HG02571 (cell line): ENCODE results near the gene E4F1.
"Not testable (repeated sequence)": the region's sequence is repeated elsewhere in the genome, so short reads cannot be mapped to it uniquely, and the experiment has no call there.

ENCODE experiments used
- ATAC-seq: cut with Tn5 transposase; IDR thresholded peaks from one replicate; pipeline ENCODE4 v1.9.1; 2021; ENCODE audit warnings: mild to moderate bottlenecking, moderate library complexity; ENCODE audit not compliant: unreplicated experiment

Gene E4F1

DNA sequence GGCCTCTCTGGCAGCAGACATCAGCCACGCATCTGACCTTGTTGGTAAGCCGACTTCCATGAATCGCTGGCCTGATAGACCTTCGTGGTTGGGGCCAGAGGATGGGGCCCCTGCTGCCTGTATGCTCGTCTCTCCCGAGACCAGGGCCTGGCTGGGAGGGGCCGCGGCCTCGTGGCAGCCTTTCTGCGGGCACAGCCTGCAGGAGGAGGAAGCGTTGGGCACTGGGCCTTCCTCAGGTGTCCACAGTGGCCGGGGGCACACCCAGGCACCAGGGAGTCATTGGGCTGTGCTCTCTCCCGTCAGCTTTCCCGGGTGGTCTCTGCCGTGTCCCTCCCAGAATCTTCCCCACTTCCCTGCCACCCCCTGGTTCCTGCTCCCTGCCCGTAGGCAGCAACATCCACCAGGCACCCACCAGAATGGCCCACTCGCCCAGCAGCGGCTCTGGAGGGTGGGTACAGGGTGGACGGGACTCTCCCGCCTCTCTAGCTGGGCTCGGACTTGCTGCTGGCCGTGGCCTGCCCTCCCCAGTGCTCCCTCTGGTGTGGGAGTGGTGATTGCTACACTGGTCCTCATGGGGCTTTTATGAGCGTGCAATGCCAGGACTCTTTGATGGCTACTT is 6.3 kb downstream of the E4F1 start:
- no peak for ATAC-seq

DNA sequence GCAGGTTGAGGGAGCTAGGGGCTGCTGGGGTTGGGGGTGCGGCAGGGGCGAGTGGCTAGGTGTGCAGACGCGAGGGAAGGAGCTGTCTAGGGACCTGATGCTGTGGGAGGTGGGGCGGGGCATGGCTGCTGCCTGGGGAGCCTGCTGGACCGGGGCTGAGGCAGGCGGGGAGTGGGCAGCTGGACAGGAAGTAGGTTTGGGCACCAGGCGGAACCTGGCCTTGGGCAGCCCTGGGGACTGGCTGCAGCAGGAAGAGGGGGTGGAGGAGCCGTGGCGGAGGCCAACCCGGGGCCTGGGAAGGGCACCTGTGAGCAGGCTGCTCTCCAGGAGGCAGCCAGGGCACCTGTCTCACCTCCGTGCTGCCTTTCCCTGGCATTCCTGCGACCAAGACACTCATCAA is 7.0 kb downstream of the E4F1 start:
- no peak for ATAC-seq

DNA sequence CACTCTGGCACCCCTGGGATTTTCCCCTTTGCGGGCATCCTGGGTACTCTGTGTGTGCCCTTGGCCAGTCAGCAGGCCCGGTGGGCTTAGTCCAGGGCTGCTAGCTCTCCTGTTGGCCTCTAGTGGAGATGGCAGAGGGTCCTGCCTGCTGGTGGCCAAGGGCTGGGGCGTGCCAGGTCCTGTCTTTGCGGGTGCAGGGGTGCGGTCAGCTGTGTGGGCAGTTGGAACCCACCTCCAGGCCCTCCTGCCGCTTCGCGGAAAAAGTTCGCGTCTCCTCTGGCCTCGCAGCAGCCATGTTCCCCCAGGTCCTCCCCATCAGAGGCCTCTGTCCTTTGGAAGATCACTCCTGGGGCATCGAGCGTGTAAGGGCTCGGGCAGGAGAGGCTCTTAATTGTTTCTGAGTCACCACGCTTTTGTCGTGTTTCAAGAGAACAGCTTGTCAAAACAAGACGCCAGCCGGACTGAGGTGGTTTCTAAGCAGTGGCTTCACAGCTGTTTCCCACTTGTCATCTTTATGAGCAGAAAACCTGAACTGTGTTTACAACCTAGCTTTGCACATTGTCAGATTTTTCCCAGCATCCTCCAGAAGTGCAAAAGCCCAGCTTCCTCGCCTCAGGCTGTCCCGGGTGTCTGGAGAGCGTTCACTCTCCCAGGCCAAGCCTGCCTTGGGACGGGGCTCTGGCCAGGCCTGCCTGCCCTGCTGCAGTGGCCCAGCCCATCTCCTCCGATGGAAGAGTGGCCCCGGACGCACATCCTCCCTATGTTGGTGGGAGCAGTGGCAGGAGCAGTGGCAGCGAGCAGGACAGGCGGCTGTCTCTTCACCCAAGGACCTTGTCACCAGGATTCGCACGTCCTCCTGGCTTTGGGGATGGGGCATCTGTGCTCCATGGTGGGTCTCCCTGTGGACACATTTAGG is 7.9 kb downstream of the E4F1 start:
- ATAC-seq: no peak

DNA sequence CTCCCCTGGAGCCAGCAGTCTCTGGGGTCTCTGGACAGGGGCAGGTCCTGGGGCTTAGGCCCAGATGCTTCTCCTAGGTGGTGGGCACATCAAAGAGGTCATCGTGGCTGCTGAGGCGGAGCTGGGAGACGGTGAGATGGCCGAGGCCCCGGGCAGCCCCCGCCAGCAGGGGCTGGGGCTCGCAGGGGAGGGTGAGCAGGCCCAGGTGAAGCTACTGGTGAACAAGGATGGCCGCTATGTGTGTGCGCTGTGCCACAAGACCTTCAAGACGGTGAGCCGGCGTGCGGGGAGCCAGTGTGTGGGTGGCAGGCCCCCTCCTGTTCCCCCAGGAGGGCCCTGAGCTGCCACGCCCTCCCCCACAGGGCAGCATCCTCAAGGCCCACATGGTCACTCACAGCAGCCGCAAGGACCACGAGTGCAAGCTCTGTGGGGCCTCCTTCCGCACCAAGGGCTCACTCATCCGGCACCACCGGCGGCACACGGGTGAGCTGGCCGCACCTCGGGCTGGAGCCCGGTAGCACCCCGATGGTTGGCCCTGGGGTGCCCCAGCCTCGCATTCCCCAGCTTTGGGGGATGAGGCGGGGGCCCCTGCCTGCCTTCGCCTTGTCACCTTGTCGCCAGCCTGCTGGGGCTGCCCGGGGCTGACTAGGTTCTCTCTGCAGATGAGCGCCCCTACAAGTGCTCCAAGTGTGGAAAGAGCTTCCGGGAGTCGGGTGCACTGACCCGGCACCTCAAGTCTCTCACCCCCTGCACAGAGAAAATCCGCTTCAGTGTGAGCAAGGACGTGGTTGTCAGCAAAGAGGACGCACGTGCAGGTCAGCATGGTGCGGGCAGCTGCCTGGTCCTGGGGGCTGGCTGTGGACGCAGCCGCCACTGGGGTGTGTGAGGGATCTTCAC is 9.0 kb downstream of the E4F1 start:
- no peak for ATAC-seq

DNA sequence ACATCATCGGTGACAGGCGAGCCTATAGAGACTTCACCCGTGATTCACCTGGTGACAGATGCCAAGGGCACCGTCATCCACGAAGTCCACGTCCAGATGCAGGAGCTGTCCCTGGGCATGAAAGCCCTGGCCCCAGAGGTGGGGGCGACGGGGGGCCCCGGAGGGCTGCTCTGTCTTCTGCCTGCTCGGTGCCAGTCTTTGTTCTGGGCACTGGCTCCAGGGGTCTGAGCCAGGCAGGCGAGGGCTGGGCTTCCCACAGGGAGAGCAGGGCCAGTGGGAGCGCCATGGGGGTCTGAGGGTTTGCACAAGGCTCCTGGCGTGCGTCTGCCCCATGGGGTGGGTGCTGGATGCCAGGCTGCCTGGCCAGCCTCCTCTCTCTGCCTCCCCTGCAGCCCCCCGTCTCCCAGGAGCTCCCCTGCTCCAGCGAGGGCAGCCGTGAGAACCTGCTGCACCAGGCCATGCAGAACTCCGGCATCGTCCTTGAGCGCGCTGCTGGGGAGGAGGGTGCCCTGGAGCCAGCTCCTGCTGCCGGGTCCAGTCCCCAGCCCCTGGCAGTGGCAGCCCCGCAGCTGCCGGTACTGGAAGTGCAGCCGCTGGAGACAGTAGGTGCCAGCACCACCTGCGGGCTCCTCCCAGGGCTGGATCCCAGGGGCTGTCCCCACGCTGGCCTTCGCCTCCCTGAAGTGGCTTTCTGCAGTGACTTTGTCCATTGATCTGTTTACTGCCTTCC is 9.8 kb downstream of the E4F1 start:
- ATAC-seq: no peak

DNA sequence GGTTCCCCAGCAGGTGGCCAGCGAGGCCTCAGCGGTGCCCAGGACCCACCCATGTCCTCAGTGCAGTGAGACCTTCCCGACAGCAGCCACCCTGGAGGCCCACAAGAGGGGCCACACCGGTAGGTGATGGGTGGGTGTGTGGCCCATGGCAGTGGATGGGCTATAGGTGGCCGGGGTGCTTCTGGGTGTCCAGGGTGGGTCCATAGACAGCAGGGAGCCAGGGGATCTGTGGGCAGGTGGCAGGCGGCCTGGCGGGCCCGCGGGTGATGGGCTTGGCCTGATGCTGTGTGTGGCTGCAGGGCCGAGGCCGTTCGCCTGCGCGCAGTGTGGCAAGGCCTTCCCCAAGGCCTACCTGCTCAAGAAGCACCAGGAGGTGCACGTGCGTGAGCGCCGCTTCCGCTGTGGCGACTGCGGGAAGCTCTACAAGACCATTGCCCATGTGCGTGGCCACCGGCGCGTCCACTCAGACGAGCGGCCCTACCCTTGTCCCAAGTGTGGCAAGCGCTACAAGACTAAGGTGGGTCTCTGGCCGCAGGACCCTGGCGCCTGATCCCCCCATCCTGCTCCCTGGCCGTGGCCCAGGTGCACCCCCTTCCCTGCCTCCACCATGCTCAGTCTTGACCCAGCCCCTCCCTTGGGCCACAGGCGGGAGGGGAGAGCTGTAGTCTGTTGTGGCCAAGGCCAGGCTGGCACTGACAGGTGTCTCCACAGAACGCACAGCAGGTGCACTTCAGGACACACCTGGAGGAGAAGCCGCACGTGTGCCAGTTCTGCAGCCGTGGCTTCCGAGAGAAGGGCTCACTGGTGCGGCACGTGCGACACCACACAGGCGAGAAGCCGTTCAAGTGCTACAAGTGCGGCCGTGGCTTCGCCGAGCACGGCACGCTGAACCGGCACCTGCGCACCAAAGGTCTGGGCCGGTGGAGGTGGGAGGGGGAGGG is 10.8 kb downstream of the E4F1 start:
- no peak for ATAC-seq

DNA sequence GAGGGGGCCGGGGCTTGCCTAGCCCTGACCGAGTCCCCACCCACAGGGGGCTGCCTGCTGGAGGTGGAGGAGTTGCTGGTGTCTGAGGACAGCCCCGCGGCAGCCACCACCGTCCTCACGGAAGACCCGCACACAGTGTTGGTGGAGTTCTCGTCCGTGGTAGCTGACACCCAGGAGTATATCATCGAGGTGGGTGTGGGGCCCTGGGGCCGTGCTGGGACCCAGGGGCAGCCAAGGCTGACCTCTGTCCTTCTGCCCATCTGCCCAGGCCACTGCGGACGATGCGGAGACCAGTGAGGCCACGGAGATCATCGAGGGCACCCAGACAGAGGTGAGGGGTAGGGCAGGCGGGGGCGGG is 11.4 kb downstream of the E4F1 start:
- no peak for ATAC-seq

DNA sequence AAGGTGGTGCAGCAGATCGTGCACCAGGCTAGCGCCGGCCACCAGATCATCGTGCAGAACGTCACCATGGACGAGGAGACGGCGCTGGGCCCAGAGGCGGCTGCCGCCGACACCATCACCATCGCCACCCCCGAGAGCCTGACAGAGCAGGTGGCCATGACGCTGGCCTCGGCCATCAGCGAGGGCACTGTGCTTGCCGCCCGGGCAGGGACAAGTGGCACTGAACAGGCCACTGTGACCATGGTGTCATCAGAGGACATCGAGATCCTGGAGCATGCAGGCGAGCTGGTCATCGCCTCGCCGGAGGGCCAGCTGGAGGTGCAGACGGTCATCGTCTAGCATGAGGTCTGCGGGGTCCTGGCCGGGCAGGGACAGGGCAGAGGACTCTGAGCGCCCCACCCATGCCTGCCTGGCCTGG is 11.9 kb downstream of the E4F1 start:
- no peak for ATAC-seq

DNA sequence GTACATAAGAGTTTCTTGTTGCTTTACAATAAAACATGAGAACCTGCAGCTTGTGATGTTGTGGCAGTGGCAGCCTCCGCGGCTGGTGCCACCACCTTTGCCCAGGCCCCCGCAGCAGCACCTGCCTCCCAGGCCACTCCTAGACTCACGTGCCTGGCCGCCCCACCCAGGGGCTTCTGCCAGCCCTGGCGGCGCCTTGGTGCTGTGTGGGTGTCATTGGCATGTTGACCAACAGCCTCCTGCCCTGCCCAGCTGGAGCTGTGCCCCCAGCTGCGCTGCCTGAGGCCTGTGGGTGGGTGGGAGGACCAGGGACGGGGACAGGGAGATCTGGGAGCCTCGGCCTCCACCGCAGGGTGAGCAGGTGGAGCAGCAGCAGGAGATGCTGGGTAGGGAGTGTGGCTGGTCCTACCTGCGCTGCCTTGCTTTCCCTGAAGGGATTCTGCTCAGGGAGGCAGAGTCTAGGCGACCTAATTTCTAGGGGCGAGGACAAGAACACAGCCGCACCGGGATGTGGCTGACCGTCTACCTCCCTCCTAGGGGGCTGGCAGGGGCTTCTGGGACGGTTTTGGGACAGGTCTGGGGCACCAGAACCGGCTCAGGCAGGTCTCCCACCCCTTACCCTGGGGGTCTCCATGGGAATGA is 12.4 kb downstream of the E4F1 start:
- ATAC-seq: no peak

DNA sequence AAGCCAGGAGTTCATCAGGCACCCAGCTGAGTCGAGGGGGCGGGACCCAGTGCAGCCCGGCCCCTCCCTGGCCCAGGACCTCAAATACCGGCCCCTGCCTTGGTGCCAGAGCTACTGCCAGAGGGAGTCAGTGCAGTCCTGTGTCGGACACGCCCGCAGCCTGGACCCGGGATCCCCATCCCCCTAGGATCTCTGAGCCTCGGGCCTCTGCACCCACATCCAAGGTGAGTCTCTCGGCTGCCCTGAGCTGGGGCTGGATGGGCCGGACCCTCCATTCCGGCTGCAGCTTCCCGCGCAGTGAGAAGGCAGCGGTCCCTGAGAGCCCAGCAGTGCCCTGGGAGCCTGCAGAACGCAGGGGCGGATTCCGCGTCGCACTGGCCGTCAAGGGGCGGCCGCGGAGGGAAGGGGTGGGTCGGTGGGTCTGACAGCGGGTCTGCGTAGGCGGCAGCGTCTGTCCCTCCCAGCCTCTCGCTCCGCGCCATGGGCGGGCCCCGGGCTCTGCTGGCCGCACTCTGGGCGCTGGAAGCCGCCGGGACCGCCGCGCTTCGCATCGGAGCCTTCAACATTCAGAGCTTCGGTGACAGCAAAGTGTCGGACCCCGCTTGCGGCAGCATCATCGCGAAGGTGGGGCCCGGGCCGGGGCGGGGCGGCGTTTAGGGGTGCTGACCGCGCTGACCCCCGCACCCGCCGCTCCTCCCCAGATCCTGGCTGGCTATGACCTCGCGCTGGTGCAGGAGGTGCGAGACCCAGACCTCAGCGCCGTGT is 13.1 kb downstream of the E4F1 start, which contains the start of gene DNASE1L2:
Gene DNASE1L2, plus strand, starts transcription at position 108 of the 765 bp plus-strand sequence. Its CDS starts 373 bp downstream, at position 481.
- no peak for ATAC-seq

DNA sequence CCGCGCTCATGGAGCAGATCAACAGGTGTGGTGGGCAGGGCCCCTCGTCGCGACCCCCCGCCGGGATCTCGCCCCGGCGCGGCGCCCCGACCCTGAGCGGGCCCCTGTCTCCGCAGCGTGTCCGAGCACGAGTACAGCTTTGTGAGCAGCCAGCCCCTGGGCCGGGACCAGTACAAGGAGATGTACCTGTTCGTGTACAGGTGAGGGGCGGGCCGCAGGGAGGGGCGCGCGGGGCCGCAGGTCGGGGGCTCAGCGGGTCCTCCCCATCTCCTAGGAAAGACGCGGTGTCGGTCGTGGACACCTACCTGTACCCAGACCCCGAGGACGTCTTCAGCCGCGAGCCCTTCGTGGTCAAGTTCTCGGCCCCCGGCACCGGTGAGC is 13.7 kb downstream of the E4F1 start:
- ATAC-seq: no peak

DNA sequence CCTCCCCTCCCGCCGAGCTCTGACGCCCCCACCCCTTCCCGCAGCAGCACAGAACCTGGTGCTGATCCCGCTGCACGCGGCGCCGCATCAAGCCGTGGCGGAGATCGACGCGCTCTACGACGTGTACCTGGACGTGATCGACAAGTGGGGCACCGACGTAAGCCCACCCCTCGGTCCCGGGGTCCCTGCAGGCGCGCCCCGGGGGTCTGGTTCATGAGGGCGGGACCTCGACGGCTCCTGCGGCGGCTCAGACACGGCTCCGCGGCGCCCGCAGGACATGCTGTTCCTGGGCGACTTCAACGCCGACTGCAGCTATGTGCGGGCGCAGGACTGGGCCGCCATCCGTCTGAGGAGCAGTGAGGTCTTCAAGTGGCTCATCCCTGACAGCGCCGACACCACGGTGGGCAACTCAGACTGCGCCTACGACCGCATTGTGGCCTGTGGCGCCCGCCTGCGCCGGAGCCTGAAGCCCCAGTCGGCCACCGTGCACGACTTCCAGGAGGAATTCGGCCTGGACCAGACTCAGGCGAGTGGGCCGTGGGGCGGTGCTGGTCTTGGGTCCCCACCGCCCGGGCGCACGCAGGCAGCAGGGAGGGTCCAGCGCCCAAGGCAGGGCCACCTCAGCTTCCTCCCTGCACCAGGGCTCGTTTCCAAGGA is 14.2 kb downstream of the E4F1 start:
- no peak for ATAC-seq

DNA sequence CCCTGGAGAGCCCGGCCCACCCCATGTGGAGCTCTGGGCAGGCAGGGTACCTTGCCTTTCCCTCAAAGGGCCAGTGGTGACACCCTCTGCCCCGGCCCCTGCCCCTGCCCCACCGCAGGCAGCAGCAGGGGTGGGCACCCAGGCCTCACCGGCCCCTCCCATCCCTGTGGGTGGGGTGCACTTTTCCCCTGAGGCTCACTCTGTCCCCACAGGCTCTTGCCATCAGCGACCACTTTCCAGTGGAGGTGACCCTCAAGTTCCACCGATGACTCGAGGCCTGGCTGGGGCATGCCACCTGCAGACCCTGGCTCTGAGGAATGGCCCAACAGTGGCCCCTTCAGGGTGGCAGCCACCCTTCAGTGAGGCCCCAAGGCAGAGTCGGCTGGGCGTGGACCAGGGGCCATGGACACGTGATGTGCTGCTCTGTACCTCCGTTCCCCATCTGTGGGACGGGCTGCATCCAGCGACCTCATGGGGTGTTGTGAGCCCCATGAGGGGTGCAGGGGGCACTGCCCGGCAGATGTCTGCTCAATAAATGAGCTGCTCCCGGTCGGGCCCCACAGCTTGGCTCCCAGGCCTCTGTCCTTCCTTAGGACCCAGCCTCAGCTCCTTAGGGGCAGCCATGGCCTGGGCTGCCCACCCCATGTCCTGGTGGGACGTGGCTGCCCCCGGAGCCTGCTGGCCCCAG is 14.9 kb downstream of the E4F1 start:
- ATAC-seq: no peak

DNA sequence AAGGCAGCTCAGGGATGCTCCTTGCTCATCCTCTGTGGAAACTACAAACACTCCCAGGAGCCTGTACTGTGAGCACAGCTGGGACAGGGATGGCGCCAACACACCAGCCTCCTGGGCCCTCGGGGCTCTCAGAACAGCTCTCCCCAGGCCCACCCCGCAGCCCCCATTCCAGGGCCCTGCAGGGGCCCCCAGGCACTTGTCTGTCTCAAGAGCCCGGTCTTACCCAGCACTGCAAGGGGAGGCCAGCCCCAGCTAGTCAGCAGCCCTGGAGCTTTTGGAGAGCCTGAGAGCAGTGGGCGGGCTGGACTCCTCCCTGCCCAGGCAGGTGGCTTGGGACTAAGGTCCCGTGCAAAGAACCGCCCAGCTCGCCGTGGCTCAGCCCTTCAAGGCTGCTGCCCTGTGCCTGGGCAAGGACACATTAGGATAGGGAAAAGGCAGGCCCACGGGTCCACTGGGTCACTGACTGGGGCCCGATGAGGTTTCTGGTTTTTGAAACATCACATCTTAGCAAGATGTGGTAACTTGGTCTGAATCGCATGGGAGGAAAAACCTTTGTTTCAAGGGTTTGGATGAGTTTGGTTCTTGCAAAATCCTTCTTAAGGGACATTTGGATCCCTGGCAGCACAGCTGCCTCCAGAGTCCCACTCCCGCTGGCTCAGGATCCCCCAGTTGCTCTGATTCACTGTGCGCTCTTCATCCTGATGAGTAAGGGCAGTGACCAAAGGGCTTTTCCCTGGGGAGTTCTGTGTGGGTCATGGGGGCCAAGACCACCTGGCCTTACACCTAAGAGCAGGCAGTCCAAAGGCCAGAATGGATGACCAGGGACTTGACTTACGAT is 15.7 kb downstream of the E4F1 start:
- ATAC-seq: no peak

DNA sequence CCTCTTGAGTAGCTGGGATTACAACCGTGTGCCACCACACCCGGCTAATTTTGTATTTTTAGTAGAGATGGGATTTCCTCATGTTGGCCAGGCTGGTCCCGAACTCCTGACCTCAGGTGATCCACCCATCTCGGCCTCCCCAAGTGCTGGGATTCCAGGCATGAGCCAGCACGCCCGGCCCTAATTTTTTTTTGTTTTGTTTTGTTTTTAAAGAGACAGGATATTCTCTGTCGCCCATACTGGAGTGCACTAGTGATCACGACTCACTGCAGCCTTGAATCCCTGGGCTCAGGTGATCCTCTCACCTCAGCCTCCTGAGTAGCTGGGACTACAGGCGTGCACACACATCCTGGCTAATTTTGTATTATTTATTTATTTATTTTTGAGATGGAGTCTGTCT is 16.9 kb downstream of the E4F1 start:
- not testable (repeated sequence) for ATAC-seq

DNA sequence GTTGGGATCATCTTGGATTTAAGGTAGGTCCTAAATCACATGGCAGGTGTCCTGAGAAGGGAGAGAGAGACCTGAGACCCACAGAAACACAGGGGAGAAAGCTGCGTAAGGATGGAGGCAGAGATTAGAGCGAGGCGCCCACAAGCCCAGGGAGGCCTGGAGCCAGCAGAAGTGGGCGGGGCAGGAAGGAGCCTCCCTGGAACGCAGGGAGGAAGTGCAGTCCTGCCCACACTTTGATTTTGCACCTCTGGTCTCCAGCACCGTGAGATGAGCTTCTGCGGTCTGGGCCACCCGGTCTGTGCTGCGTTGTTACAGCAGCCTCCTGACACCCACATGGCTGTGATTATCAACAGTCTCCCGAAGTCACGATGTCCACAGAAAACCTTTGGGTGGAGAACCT is 19.2 kb downstream of the E4F1 start:
- ATAC-seq: no peak
